HCT116 (cell line): ENCODE results near the gene GFM2.

Experiments
- FOSL1 ChIP-seq: IDR thresholded peaks from 2 replicates; pipeline ENCODE4 v1.6.1; 2012; ENCODE audit warnings: low read depth
- POLR2A ChIP-seq: IDR thresholded peaks from 2 replicates; pipeline ENCODE4 v1.7.0; 2011; ENCODE audit warnings: borderline replicate concordance; ENCODE audit not compliant: insufficient read depth, insufficient read length; ENCODE audit errors: extremely low read depth
- ZNF274 ChIP-seq: fragments of 200-500 bp; sonication (Bioruptor generic); IDR thresholded peaks from 2 replicates; pipeline ENCODE4 v1.6.1; 2014; ENCODE audit warnings: mild to moderate bottlenecking, low read depth, low read length, inconsistent platforms
- TF ChIP-seq, protein P1 (sequence below), 3 experiments: fragments of 200-600 bp in 1 of 3; sonication (generic) in 1 of 3; IDR thresholded peaks in 2 of 3; conservative IDR thresholded peaks in 1 of 3; 2 replicates each; pipeline ENCODE4 v1.5.1; 2012 to 2017; ENCODE audit warnings: low read depth in 2 of 3, low read length in 2 of 3, antibody characterized with exemption in 1 of 3, borderline replicate concordance in 1 of 3, control low read depth in 1 of 3, mild to moderate bottlenecking in 1 of 3, mixed read lengths in 1 of 3, mixed run types in 1 of 3, moderate library complexity in 1 of 3; ENCODE audit not compliant: insufficient read depth in 1 of 3

DNA sequence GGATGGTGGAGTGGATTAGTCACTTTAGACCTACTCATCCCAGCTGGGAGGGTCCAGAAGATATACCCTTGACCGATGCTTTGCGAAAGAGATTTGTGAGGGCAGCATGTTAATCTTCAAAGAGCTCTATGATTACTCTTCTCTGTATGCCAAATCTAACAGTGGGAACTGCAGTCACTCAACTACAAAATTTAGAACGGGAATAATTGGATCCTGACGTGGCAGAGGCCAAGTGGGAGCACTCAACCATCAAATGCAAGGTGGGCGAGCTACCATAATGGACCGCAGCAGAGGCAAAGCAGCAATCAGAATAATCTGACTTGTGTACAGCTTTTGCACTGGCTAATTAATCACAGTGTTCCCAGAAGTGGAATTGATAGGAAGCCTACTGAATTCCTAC, 20.5 kb upstream of the GFM2 start:
- TF ChIP-seq POLR2A (no peak), ZNF274 (no peak), FOSL1 (no peak)
- TF ChIP-seq, protein P1, sequence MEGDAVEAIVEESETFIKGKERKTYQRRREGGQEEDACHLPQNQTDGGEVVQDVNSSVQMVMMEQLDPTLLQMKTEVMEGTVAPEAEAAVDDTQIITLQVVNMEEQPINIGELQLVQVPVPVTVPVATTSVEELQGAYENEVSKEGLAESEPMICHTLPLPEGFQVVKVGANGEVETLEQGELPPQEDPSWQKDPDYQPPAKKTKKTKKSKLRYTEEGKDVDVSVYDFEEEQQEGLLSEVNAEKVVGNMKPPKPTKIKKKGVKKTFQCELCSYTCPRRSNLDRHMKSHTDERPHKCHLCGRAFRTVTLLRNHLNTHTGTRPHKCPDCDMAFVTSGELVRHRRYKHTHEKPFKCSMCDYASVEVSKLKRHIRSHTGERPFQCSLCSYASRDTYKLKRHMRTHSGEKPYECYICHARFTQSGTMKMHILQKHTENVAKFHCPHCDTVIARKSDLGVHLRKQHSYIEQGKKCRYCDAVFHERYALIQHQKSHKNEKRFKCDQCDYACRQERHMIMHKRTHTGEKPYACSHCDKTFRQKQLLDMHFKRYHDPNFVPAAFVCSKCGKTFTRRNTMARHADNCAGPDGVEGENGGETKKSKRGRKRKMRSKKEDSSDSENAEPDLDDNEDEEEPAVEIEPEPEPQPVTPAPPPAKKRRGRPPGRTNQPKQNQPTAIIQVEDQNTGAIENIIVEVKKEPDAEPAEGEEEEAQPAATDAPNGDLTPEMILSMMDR (IDR thresholded peaks at IDR 0.05 in 2 of 3, conservative IDR thresholded peaks at IDR 0.05 in 1 of 3; ENCODE audit: borderline replicate concordance in 1 of 3, insufficient read depth in 1 of 3, low read depth in 2 of 3, low read length in 2 of 3): no peak
